IMR-90 (cell line): ENCODE measurements around the gene SPINT2. TPM values are rescaled to one million over a fixed set of nuclear protein-coding genes. Genes with fewer than 3 reads are reported as not detected.

Source experiments
- CTCF ChIP-seq: conservative IDR thresholded peaks from 2 replicates; pipeline ENCODE4 v1.5.1; 2012; ENCODE audit warnings: mild to moderate bottlenecking, low read depth, low read length, improper control_type of control experiment
- ELK1 ChIP-seq: fragments of 150-350 bp; IDR thresholded peaks from 2 replicates; pipeline ENCODE4 v1.6.1; 2016; ENCODE audit warnings: low read depth, mild to moderate bottlenecking, low read length, moderate library complexity, borderline replicate concordance
- MAFK ChIP-seq: IDR thresholded peaks from 2 replicates; pipeline ENCODE4 v1.6.1; 2012; ENCODE audit warnings: low read depth, low read length, improper control_type of control experiment
- SMC3 ChIP-seq: fragments of 150-350 bp; IDR thresholded peaks from 2 replicates; pipeline ENCODE4 v1.6.1; 2016; ENCODE audit warnings: low read depth, mild to moderate bottlenecking, antibody characterized with exemption, low read length, moderate library complexity
- polyA plus RNA-seq, 3 experiments: library from polyadenylated mRNA; depleted of rRNA; stranded (reverse); fragments of >200 nt; gene quantifications; 2 replicates each; pipeline ENCODE4 v1.2.3, GENCODE V29; 2012; ENCODE audit warnings: low replicate concordance in 1 of 3
- total RNA-seq: library from RNA; depleted of rRNA; stranded (reverse); fragments of >200 nt; gene quantifications from 2 replicates; pipeline ENCODE4 v1.2.3, GENCODE V29; 2012

The SPINT2 gene
- total and polyA plus RNA-seq, 2 of the 4 experiments (the other 2 are of a cell fraction): 0.54 to 1.2 TPM

GRCh38 chr19:38283271-38283670 is 18.9 kb downstream of the SPINT2 start (continued):
- TF ChIP-seq CTCF (no peak), SMC3 (no peak), MAFK (no peak), ELK1 (no peak)
